HEK293 (cell line): Measurements from ENCODE around the gene DENND1A.

Experiments used
- CTCF ChIA-PET: fragments of 350-600 bp; formaldehyde crosslinking; extraction: SDS; loops from one replicate; lab custom pipeline; 2021; ENCODE audit warnings: antibody characterized with exemption; lab: Yijun Ruan, JAX
- POLR2A ChIA-PET: fragments of 300-600 bp; formaldehyde crosslinking; extraction: SDS; loops from one replicate; lab custom pipeline; 2020; ENCODE audit warnings: antibody characterized with exemption, inconsistent platforms; lab: Yijun Ruan, JAX
- H3K27ac ChIP-seq: fragments of 200-500 bp; sonication (Bioruptor generic); 2 replicates; pipeline ENCODE4 v1.5.1; 2014; ENCODE audit warnings: low read depth, low read length, control low read depth, inconsistent platforms; ENCODE audit errors: extremely low read depth
- H3K36me3 ChIP-seq, 2 experiments: fragments of 200-500 bp in 1 of 2; sonication (Bioruptor generic) in 1 of 2; 1 replicate in 1 of 2; 2 replicates in 1 of 2; pipeline ENCODE4 v1.5.1; 2014 to 2017; ENCODE audit warnings: inconsistent platforms in 2 of 2, low read length in 2 of 2; ENCODE audit not compliant: control insufficient read depth in 2 of 2, insufficient read depth in 1 of 2
- H3K4me1 ChIP-seq: fragments of 200-500 bp; sonication (Bioruptor generic); 2 replicates; pipeline ENCODE4 v1.5.1; 2014; ENCODE audit warnings: mild to moderate bottlenecking, low read length, inconsistent platforms; ENCODE audit not compliant: control insufficient read depth, insufficient read depth
- H3K4me3 ChIP-seq: 2 replicates; pipeline ENCODE4 v1.5.1; 2011; ENCODE audit warnings: low read depth, mild to moderate bottlenecking, control low read depth, low read length, moderate library complexity
- H3K9me3 ChIP-seq: fragments of 200-500 bp; sonication (Bioruptor generic); 2 replicates; pipeline ENCODE4 v1.5.1; 2014; ENCODE audit warnings: low read depth, low read length, inconsistent platforms; ENCODE audit not compliant: control insufficient read depth, insufficient read depth
- KLF1 ChIP-seq: fragments of 450-650 bp; formaldehyde crosslinking; IDR thresholded peaks from 2 replicates; pipeline ENCODE4 v1.5.1; 2016; ENCODE audit warnings: missing biosample characterization, missing genetic modification characterization
- PBX3 ChIP-seq: sonication (generic); formaldehyde crosslinking; IDR thresholded peaks from 2 replicates; pipeline ENCODE4 v1.8.1; 2022; ENCODE audit warnings: mild to moderate bottlenecking, moderate library complexity, missing genetic modification reagents
- ZBTB17 ChIP-seq: fragments of 450-650 bp; formaldehyde crosslinking; IDR thresholded peaks from 2 replicates; pipeline ENCODE4 v1.5.1; 2016; ENCODE audit warnings: missing biosample characterization, missing genetic modification characterization
- ZBTB20 ChIP-seq: fragments of 450-650 bp; formaldehyde crosslinking; IDR thresholded peaks from 2 replicates; pipeline ENCODE4 v1.5.1; 2016; ENCODE audit warnings: missing biosample characterization, missing genetic modification characterization
- ZFHX2 ChIP-seq: fragments of 450-650 bp; formaldehyde crosslinking; conservative IDR thresholded peaks from 2 replicates; pipeline ENCODE4 v1.5.1; 2016; ENCODE audit warnings: missing biosample characterization, missing genetic modification characterization
- ZNF133 ChIP-seq: fragments of 450-650 bp; formaldehyde crosslinking; IDR thresholded peaks from 2 replicates; pipeline ENCODE4 v1.5.1; 2016; ENCODE audit warnings: missing biosample characterization, missing genetic modification characterization
- ZNF146 ChIP-seq: fragments of 450-650 bp; formaldehyde crosslinking; IDR thresholded peaks from 2 replicates; pipeline ENCODE4 v1.5.1; 2016; ENCODE audit warnings: missing biosample characterization, missing genetic modification characterization
- ZNF157 ChIP-seq: fragments of 450-650 bp; formaldehyde crosslinking; IDR thresholded peaks from 2 replicates; pipeline ENCODE4 v1.5.1; 2016; ENCODE audit warnings: missing biosample characterization, missing genetic modification characterization
- ZNF239 ChIP-seq: fragments of 450-650 bp; formaldehyde crosslinking; IDR thresholded peaks from 2 replicates; pipeline ENCODE4 v1.5.1; 2016; ENCODE audit warnings: missing biosample characterization, missing genetic modification characterization
- ZNF350 ChIP-seq: fragments of 450-650 bp; formaldehyde crosslinking; IDR thresholded peaks from 2 replicates; pipeline ENCODE4 v1.5.0; 2017; ENCODE audit warnings: missing biosample characterization, mild to moderate bottlenecking, missing genetic modification characterization
- ZNF394 ChIP-seq: fragments of 450-650 bp; formaldehyde crosslinking; IDR thresholded peaks from 2 replicates; pipeline ENCODE4 v1.5.1; 2016; ENCODE audit warnings: missing biosample characterization, missing genetic modification characterization, mild to moderate bottlenecking, moderate library complexity, borderline replicate concordance
- ZNF544 ChIP-seq: fragments of 450-650 bp; formaldehyde crosslinking; IDR thresholded peaks from 2 replicates; pipeline ENCODE4 v1.5.0; 2017; ENCODE audit warnings: missing biosample characterization, missing genetic modification characterization
- ZNF560 ChIP-seq: fragments of 450-650 bp; formaldehyde crosslinking; IDR thresholded peaks from 2 replicates; pipeline ENCODE4 v1.5.1; 2017; ENCODE audit warnings: missing biosample characterization, missing genetic modification characterization, borderline replicate concordance
- ZNF621 ChIP-seq: fragments of 450-650 bp; formaldehyde crosslinking; IDR thresholded peaks from 2 replicates; pipeline ENCODE4 v1.5.1; 2017; ENCODE audit warnings: missing biosample characterization, missing genetic modification characterization
- ZNF654 ChIP-seq: fragments of 450-650 bp; formaldehyde crosslinking; IDR thresholded peaks from 2 replicates; pipeline ENCODE4 v1.5.1; 2016; ENCODE audit warnings: low read depth, missing biosample characterization, missing genetic modification characterization
- ZNF664 ChIP-seq: fragments of 450-650 bp; formaldehyde crosslinking; IDR thresholded peaks from 2 replicates; pipeline ENCODE4 v1.5.1; 2016; ENCODE audit warnings: missing biosample characterization, missing genetic modification characterization
- ZNF704 ChIP-seq: fragments of 450-650 bp; formaldehyde crosslinking; IDR thresholded peaks from 2 replicates; pipeline ENCODE4 v1.5.1; 2016; ENCODE audit warnings: missing biosample characterization, missing genetic modification characterization
- ZNF76 ChIP-seq: fragments of 450-650 bp; formaldehyde crosslinking; IDR thresholded peaks from 2 replicates; pipeline ENCODE4; 2016; ENCODE audit warnings: low read depth, missing biosample characterization, missing genetic modification characterization, borderline replicate concordance
- ZNF830 ChIP-seq: fragments of 450-650 bp; IDR thresholded peaks from 2 replicates; pipeline ENCODE4 v1.5.0; 2018; ENCODE audit warnings: missing biosample characterization, missing genetic modification characterization, low read depth, mild to moderate bottlenecking, moderate library complexity
- TF ChIP-seq, protein P1 (sequence below): fragments of 450-650 bp; formaldehyde crosslinking; conservative IDR thresholded peaks from 2 replicates; pipeline ENCODE4 v1.5.1; 2016; ENCODE audit warnings: low read depth, missing biosample characterization, missing genetic modification characterization
- TF ChIP-seq, protein P2 (sequence below): fragments of 450-650 bp; formaldehyde crosslinking; IDR thresholded peaks from 2 replicates; pipeline ENCODE4 v1.5.1; 2017; ENCODE audit warnings: missing biosample characterization, missing genetic modification characterization
- TF ChIP-seq, protein P3 (sequence below): fragments of 450-650 bp; IDR thresholded peaks from 2 replicates; pipeline ENCODE4 v1.5.1; 2018; ENCODE audit warnings: missing biosample characterization, mild to moderate bottlenecking, missing genetic modification characterization
- TF ChIP-seq, protein P4 (sequence below): fragments of 450-650 bp; formaldehyde crosslinking; IDR thresholded peaks from 2 replicates; pipeline ENCODE4 v1.5.1; 2016; ENCODE audit warnings: missing biosample characterization, missing genetic modification characterization

Gene DENND1A

GRCh38 chr9:123753016-123753415 is 176.9 kb downstream of the DENND1A start:
- ChIA-PET POLR2A (no interaction called here), CTCF (no interaction called here)
- Histone ChIP-seq H3K9me3 (no peaks in the 10 kb centered on the region), H3K4me3 (no peak overlapping the region), H3K36me3 (no peaks in the 10 kb centered on the region), H3K4me1 (no peaks in the 10 kb centered on the region), H3K27ac (no peak overlapping the region)
- TF ChIP-seq ZNF664 (no peak), ZNF621 (tag by site-specific recombination) (no peak), ZNF830 (tag by site-specific recombination) (no peak), ZNF560 (no peak), PBX3 (no peak), ZNF146 (tag by site-specific recombination) (no peak), ZNF350 (no peak), KLF1 (tag by site-specific recombination) (no peak), ZNF544 (tag by site-specific recombination) (no peak), ZNF76 (tag by site-specific recombination) (no peak), ZNF394 (tag by site-specific recombination) (no peak), ZNF133 (tag by site-specific recombination) (no peak), ZNF157 (no peak)
- TF ChIP-seq, protein P1, sequence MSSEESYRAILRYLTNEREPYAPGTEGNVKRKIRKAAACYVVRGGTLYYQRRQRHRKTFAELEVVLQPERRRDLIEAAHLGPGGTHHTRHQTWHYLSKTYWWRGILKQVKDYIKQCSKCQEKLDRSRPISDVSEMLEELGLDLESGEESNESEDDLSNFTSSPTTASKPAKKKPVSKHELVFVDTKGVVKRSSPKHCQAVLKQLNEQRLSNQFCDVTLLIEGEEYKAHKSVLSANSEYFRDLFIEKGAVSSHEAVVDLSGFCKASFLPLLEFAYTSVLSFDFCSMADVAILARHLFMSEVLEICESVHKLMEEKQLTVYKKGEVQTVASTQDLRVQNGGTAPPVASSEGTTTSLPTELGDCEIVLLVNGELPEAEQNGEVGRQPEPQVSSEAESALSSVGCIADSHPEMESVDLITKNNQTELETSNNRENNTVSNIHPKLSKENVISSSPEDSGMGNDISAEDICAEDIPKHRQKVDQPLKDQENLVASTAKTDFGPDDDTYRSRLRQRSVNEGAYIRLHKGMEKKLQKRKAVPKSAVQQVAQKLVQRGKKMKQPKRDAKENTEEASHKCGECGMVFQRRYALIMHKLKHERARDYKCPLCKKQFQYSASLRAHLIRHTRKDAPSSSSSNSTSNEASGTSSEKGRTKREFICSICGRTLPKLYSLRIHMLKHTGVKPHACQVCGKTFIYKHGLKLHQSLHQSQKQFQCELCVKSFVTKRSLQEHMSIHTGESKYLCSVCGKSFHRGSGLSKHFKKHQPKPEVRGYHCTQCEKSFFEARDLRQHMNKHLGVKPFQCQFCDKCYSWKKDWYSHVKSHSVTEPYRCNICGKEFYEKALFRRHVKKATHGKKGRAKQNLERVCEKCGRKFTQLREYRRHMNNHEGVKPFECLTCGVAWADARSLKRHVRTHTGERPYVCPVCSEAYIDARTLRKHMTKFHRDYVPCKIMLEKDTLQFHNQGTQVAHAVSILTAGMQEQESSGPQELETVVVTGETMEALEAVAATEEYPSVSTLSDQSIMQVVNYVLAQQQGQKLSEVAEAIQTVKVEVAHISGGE (tag by site-specific recombination) = no peak
- TF ChIP-seq, protein P2, sequence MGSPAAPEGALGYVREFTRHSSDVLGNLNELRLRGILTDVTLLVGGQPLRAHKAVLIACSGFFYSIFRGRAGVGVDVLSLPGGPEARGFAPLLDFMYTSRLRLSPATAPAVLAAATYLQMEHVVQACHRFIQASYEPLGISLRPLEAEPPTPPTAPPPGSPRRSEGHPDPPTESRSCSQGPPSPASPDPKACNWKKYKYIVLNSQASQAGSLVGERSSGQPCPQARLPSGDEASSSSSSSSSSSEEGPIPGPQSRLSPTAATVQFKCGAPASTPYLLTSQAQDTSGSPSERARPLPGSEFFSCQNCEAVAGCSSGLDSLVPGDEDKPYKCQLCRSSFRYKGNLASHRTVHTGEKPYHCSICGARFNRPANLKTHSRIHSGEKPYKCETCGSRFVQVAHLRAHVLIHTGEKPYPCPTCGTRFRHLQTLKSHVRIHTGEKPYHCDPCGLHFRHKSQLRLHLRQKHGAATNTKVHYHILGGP (tag by site-specific recombination) = no peak
- TF ChIP-seq, protein P3, sequence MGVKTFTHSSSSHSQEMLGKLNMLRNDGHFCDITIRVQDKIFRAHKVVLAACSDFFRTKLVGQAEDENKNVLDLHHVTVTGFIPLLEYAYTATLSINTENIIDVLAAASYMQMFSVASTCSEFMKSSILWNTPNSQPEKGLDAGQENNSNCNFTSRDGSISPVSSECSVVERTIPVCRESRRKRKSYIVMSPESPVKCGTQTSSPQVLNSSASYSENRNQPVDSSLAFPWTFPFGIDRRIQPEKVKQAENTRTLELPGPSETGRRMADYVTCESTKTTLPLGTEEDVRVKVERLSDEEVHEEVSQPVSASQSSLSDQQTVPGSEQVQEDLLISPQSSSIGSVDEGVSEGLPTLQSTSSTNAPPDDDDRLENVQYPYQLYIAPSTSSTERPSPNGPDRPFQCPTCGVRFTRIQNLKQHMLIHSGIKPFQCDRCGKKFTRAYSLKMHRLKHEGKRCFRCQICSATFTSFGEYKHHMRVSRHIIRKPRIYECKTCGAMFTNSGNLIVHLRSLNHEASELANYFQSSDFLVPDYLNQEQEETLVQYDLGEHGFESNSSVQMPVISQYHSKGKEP (tag by site-specific recombination) = no peak

- Histone ChIP-seq H3K4me1 (no peaks in the 10 kb centered on the region), H3K9me3 (no peaks in the 10 kb centered on the region), H3K4me3 (no peak overlapping the region), H3K27ac (no peak overlapping the region), H3K36me3 (no peaks in the 10 kb centered on the region)
- TF ChIP-seq, protein P4, sequence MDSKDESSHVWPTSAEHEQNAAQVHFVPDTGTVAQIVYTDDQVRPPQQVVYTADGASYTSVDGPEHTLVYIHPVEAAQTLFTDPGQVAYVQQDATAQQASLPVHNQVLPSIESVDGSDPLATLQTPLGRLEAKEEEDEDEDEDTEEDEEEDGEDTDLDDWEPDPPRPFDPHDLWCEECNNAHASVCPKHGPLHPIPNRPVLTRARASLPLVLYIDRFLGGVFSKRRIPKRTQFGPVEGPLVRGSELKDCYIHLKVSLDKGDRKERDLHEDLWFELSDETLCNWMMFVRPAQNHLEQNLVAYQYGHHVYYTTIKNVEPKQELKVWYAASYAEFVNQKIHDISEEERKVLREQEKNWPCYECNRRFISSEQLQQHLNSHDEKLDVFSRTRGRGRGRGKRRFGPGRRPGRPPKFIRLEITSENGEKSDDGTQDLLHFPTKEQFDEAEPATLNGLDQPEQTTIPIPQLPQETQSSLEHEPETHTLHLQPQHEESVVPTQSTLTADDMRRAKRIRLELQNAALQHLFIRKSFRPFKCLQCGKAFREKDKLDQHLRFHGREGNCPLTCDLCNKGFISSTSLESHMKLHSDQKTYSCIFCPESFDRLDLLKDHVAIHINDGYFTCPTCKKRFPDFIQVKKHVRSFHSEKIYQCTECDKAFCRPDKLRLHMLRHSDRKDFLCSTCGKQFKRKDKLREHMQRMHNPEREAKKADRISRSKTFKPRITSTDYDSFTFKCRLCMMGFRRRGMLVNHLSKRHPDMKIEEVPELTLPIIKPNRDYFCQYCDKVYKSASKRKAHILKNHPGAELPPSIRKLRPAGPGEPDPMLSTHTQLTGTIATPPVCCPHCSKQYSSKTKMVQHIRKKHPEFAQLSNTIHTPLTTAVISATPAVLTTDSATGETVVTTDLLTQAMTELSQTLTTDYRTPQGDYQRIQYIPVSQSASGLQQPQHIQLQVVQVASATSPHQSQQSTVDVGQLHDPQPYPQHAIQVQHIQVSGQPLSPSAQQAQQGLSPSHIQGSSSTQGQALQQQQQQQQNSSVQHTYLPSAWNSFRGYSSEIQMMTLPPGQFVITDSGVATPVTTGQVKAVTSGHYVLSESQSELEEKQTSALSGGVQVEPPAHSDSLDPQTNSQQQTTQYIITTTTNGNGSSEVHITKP (tag by site-specific recombination) = 0 out of 2 replicates have a peak, but pooled peaks have one; percentile 26
- TF ChIP-seq ZNF239 (tag by site-specific recombination) (no peak), ZNF704 (tag by site-specific recombination) (no peak), ZNF654 (tag by site-specific recombination) (peak; percentile 24), ZBTB17 (peak; percentile 60; the same call in 1 of the 2 replicates), ZBTB20 (tag by site-specific recombination) (peak; percentile 41; the same call in 1 of the 2 replicates), ZFHX2 (peak; percentile 46)
- POLR2A ChIA-PET = interaction anchor here (0.6 kb wide), 1 partner anchor 725 kb away, joined by 4 read pairs; no protein-coding TSS in a partner anchor
- CTCF ChIA-PET = no interaction called here
These were observed 180.2 kb downstream of the DENND1A start for GRCh38 chr9:123749580-123750202.
